K562 (cell line): Measurements from ENCODE around the gene SCYL1. TPM values are rescaled to one million over a fixed set of nuclear protein-coding genes. Genes with fewer than 3 reads are reported as not detected.

Experiments
- C11orf30 ChIP-seq: fragments of 450-650 bp; IDR thresholded peaks from 2 replicates; pipeline ENCODE4 v1.6.1; 2016; ENCODE audit warnings: low read depth, mild to moderate bottlenecking
- CEBPG ChIP-seq, 3 experiments: fragments of 200-800 bp in 1 of 3; sonication (Bioruptor generic) in 1 of 3; sonication (generic) in 1 of 3; formaldehyde crosslinking in 1 of 3; IDR thresholded peaks in 2 of 3; conservative IDR thresholded peaks in 1 of 3; 2 replicates each; pipeline versions ENCODE4 v1.6.1 to v1.8.0; 2016 to 2022; ENCODE audit warnings: missing compliant biosample characterization in 2 of 3, missing genetic modification characterization in 2 of 3, mild to moderate bottlenecking in 1 of 3, missing genetic modification reagents in 1 of 3
- CGGBP1 ChIP-seq: fragments of 250-450 bp; sonication (Bioruptor Pico); IDR thresholded peaks from 2 replicates; pipeline ENCODE4 v1.9.0; 2021; ENCODE audit warnings: mild to moderate bottlenecking
- CREB1 ChIP-seq, 2 experiments: sonication (generic) in 1 of 2; formaldehyde crosslinking in 1 of 2; IDR thresholded peaks; 2 replicates each; pipeline versions ENCODE4 v1.6.1 to v1.8.0; 2012 to 2022; ENCODE audit warnings: inconsistent platforms in 1 of 2, mild to moderate bottlenecking in 1 of 2, missing genetic modification reagents in 1 of 2, moderate library complexity in 1 of 2
- CREB3L1 ChIP-seq: fragments of 450-650 bp; IDR thresholded peaks from 2 replicates; pipeline ENCODE4 v1.6.1; 2014; ENCODE audit warnings: low read depth, mild to moderate bottlenecking, moderate library complexity, borderline replicate concordance
- CREB5 ChIP-seq: fragments of 250-450 bp; sonication (Bioruptor Pico); IDR thresholded peaks from 2 replicates; pipeline ENCODE4 v1.5.0; 2020; ENCODE audit warnings: mild to moderate bottlenecking
- FOSL1 ChIP-seq: fragments of 200-800 bp; sonication (Bioruptor generic); conservative IDR thresholded peaks from 2 replicates; pipeline ENCODE4 v1.6.1; 2016; ENCODE audit warnings: missing genetic modification characterization, missing compliant biosample characterization
- KLF6 ChIP-seq: fragments of 250-450 bp; sonication (Bioruptor Pico); IDR thresholded peaks from 2 replicates; pipeline ENCODE4 v1.4.0; 2020; ENCODE audit warnings: mild to moderate bottlenecking, moderate library complexity, borderline replicate concordance
- LCOR ChIP-seq: sonication (generic); formaldehyde crosslinking; IDR thresholded peaks from 2 replicates; pipeline ENCODE4 v1.8.0; 2022; ENCODE audit warnings: mild to moderate bottlenecking, missing genetic modification reagents
- MTA3 ChIP-seq: fragments of 450-650 bp; formaldehyde crosslinking; IDR thresholded peaks from 2 replicates; pipeline ENCODE4 v1.6.1; 2017; ENCODE audit warnings: mild to moderate bottlenecking, borderline replicate concordance
- MTF1 ChIP-seq: fragments of 250-450 bp; sonication (Bioruptor Pico); IDR thresholded peaks from 2 replicates; pipeline ENCODE4 v1.9.0; 2021; ENCODE audit warnings: moderate library complexity, mild to moderate bottlenecking, inconsistent platforms, borderline replicate concordance
- NCOA1 ChIP-seq: fragments of 450-650 bp; IDR thresholded peaks from 2 replicates; pipeline ENCODE4 v1.6.1; 2016; ENCODE audit warnings: low read depth
- PHF21A ChIP-seq: fragments of 450-650 bp; IDR thresholded peaks from 2 replicates; pipeline ENCODE4 v1.6.1; 2017; ENCODE audit warnings: low read depth, borderline replicate concordance
- POLR2AphosphoS2 ChIP-seq: IDR thresholded peaks from 2 replicates; pipeline ENCODE4 v1.6.1; 2012; ENCODE audit warnings: low read length, improper control_type of control experiment
- RBBP5 ChIP-seq: fragments of 200-600 bp; sonication (generic); IDR thresholded peaks from 2 replicates; pipeline ENCODE4 v1.6.1; 2012; ENCODE audit warnings: borderline replicate concordance, mild to moderate bottlenecking, low read length, control low read depth, inconsistent platforms; ENCODE audit not compliant: insufficient read depth, poor library complexity, severe bottlenecking
- RCOR1 ChIP-seq, 2 experiments: IDR thresholded peaks; 2 replicates each; pipeline ENCODE4 v1.6.1; 2012; ENCODE audit warnings: low read depth in 2 of 2, low read length in 2 of 2, borderline replicate concordance in 1 of 2, improper control_type of control experiment in 1 of 2
- TARDBP ChIP-seq: fragments of 450-650 bp; IDR thresholded peaks from 2 replicates; pipeline ENCODE4 v1.6.1; 2016
- ZKSCAN1 ChIP-seq: fragments of 150-350 bp; IDR thresholded peaks from 2 replicates; pipeline ENCODE4 v1.6.1; 2016; ENCODE audit warnings: low read depth, low read length
- ZNF518B ChIP-seq: fragments of 250-450 bp; sonication (Bioruptor Pico); IDR thresholded peaks from 2 replicates; pipeline ENCODE4 v1.5.0; 2021; ENCODE audit warnings: mild to moderate bottlenecking, moderate library complexity
- ZNF77 ChIP-seq: fragments of 250-450 bp; sonication (Bioruptor Pico); IDR thresholded peaks from 2 replicates; pipeline ENCODE4 v1.5.0; 2020
- polyA plus RNA-seq, 8 experiments: library from polyadenylated mRNA; depleted of rRNA in 4 of 8; stranded (reverse) in 5 of 8; unstranded in 3 of 8; fragments of >200 nt; fragmentation: Nextera tagmentation in 2 of 8; fragmentation: Illumina TruSeq in 1 of 8; extraction: Ambion mirVana in 2 of 8; extraction: Trizol in 1 of 8; gene quantifications; 2 replicates each; pipeline versions ENCODE4 v1.2.1 to v1.2.3, GENCODE V29; 2011 to 2014; ENCODE audit warnings: inconsistent platforms in 1 of 8, missing spikeins in 1 of 8
- total RNA-seq, 7 experiments: library from RNA; depleted of rRNA in 6 of 7; stranded (reverse); fragments of >200 nt in 6 of 7; fragmentation: Illumina TruSeq in 2 of 7; extraction: Trizol in 2 of 7; gene quantifications; 2 replicates each; pipeline versions ENCODE4 v1.2.1 to v1.2.3, GENCODE V29; 2011 to 2021; ENCODE audit warnings: low replicate concordance in 1 of 7

Gene SCYL1
- total and polyA plus RNA-seq, 9 of the 15 experiments (the other 6 are each of a cell fraction or from before 2014, with no cell fraction given): 1.9 to 145 (median 57.6) TPM

GRCh38 chr11:65500387-65501185 lies 24.3 kb upstream of the SCYL1 start (continued):
- TF ChIP-seq NCOA1: peak; percentile 59; the same call in 1 of the 2 replicates
- no peak for TF ChIP-seq CEBPG (CRISPR knock-in tag; IDR thresholded peaks at IDR 0.05)
- TF ChIP-seq CEBPG (tag; conservative IDR thresholded peaks at IDR 0.05 in 1 of 2, IDR thresholded peaks at IDR 0.05 in 1 of 2): no peak
- no peak for TF ChIP-seq MTF1
- TF ChIP-seq RCOR1 (IDR thresholded peaks at IDR 0.05; ENCODE audit: borderline replicate concordance in 1 of 2, low read depth in 2 of 2, low read length in 2 of 2): no peak
- TF ChIP-seq TARDBP: no peak
- TF ChIP-seq ZKSCAN1: peak; percentile 29; the same call in 1 of the 2 replicates
- TF ChIP-seq ZNF518B (CRISPR knock-in tag): no peak
- no peak for TF ChIP-seq C11orf30
- TF ChIP-seq KLF6 (CRISPR knock-in tag): no peak
- peak; percentile 69 for TF ChIP-seq RBBP5
- no peak for TF ChIP-seq CREB3L1
- peak; percentile 56; the same call in 1 of the 2 replicates for TF ChIP-seq MTA3
- TF ChIP-seq POLR2AphosphoS2: peak; percentile 97
- no peak; the same call in 1 of the 2 replicates for TF ChIP-seq ZNF77 (CRISPR knock-in tag)
- TF ChIP-seq FOSL1: no peak
- TF ChIP-seq CREB1 (IDR thresholded peaks at IDR 0.05): peak; percentile 51; the same call in 1 of the 2 replicates
- TF ChIP-seq CREB1 (CRISPR knock-in tag; IDR thresholded peaks at IDR 0.05): peak; percentile 26; the same call in 1 of the 2 replicates
- TF ChIP-seq CREB5 (CRISPR knock-in tag): no peak; the same call in 1 of the 2 replicates
- TF ChIP-seq CGGBP1 (CRISPR knock-in tag): 0 out of 2 replicates have a peak, but pooled peaks have one; percentile 52
- TF ChIP-seq LCOR (CRISPR knock-in tag): peak; percentile 71; the same call in 1 of the 2 replicates
- TF ChIP-seq PHF21A: no peak
